ENCODE results near the gene CCDC30. TPM values are rescaled to one million over a fixed set of nuclear protein-coding genes. Genes with fewer than 3 reads are reported as not detected.

Gene CCDC30
- polyA plus RNA-seq, 1 donor (not counting 4 experiments of a cell fraction or from before 2014, with no cell fraction given), result 0.35 TPM

DNA sequence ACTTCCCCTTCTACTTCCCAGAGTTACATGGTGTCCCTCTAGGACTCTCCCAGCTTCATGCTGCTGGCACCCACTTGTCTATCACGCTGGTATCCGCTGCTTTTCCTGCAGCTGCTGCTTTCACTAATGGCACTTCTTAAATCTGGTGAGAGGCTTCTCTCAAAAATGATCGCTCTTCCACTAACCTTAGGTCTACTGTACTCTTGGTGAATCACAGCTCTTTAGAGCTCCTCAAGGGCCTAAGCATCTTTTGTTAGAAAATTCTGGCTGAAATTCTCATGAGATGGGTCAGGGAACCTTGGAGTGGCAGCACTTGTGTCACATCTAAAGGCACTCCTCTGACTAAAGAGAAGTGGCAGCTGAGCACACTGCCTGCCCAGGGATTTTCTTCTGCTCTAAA, 39.4 kb upstream of the CCDC30 start:
- Histone ChIP-seq H3K4me2 (ENCODE audit: control insufficient read depth, extremely low read depth, insufficient read depth, low read depth, low read length) (no peak overlapping the region), H3K79me2 (ENCODE audit: control insufficient read depth, insufficient read depth, low read length) (no peaks in the 10 kb centered on the region), H3K27me3 (ENCODE audit: control insufficient read depth, extremely low read depth, insufficient read depth, low read length) (peaks cover 21% of the 10 kb centered on the region), H3K9ac (ENCODE audit: control insufficient read depth, extremely low read depth, insufficient read depth, low read length) (no peak overlapping the region), H4K20me1 (ENCODE audit: control insufficient read depth, extremely low read depth, insufficient read depth, low read length) (no peaks in the 10 kb centered on the region), H3K4me1 (ENCODE audit: control insufficient read depth, extremely low read depth, insufficient read depth, low read length) (no peaks in the 10 kb centered on the region), H3K9me3 (ENCODE audit: control insufficient read depth, low read depth, low read length) (no peaks in the 10 kb centered on the region), H2AFZ (ENCODE audit: control insufficient read depth, low read length) (no peak overlapping the region), H3K36me3 (ENCODE audit: control insufficient read depth in 2 of 2, extremely low read depth in 1 of 2, insufficient read depth in 2 of 2, low read length in 2 of 2) (no peaks in the 10 kb centered on the region), H3K9me1 (ENCODE audit: control insufficient read depth, extremely low read depth, insufficient read depth, low read length) (no peaks in the 10 kb centered on the region), H3K27ac (ENCODE audit: control insufficient read depth, insufficient read depth, low read length) (no peak overlapping the region), H3K4me3 (ENCODE audit: control insufficient read depth in 2 of 3, extremely low read depth in 1 of 3, insufficient read depth in 2 of 3, low read depth in 1 of 3, low read length in 3 of 3) (no peak overlapping the region)
- no peak for FAIRE-seq
- no peak for DNase-seq (ENCODE audit: low read depth, low spot score)
- dilution Hi-C loops (cut with MboI; ENCODE audit: extremely low pct_ligation_motif_present, low sequenced_read_pairs), result no loop called here
- no peak for TF ChIP-seq EZH2 (IDR thresholded peaks at IDR 0.05; ENCODE audit: low read length)
- TF ChIP-seq, protein P1, sequence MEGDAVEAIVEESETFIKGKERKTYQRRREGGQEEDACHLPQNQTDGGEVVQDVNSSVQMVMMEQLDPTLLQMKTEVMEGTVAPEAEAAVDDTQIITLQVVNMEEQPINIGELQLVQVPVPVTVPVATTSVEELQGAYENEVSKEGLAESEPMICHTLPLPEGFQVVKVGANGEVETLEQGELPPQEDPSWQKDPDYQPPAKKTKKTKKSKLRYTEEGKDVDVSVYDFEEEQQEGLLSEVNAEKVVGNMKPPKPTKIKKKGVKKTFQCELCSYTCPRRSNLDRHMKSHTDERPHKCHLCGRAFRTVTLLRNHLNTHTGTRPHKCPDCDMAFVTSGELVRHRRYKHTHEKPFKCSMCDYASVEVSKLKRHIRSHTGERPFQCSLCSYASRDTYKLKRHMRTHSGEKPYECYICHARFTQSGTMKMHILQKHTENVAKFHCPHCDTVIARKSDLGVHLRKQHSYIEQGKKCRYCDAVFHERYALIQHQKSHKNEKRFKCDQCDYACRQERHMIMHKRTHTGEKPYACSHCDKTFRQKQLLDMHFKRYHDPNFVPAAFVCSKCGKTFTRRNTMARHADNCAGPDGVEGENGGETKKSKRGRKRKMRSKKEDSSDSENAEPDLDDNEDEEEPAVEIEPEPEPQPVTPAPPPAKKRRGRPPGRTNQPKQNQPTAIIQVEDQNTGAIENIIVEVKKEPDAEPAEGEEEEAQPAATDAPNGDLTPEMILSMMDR (optimal IDR thresholded peaks at IDR 0.05 in 1 of 3, IDR thresholded peaks at IDR 0.05 in 1 of 3, conservative IDR thresholded peaks at IDR 0.05 in 1 of 3; ENCODE audit: extremely low read depth in 1 of 3, insufficient read depth in 2 of 3, low read length in 3 of 3), result no peak

DNA sequence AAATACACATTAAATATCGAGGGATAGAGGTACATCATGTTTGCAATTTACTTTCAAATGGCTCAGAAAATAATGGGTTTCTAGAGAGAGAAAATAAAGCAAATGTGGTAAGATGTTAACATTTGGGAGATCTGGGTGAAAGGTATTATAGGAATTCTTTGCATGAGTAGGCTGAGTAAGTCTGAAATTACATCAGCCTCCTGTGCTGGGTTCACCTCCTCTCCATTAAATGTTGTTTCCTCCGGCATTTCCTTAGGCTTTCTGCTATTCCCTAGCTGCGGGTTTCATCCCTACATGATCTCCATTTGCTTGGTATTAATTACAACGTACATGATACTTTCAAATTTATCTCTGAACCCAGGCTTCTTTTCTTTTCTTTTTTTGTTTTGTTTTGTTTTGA, 38.9 kb upstream of the CCDC30 start:
- Histone ChIP-seq H3K4me3 (ENCODE audit: control insufficient read depth in 2 of 3, extremely low read depth in 1 of 3, insufficient read depth in 2 of 3, low read depth in 1 of 3, low read length in 3 of 3) (no peak overlapping the region), H3K9me3 (ENCODE audit: control insufficient read depth, low read depth, low read length) (no peaks in the 10 kb centered on the region), H3K27ac (ENCODE audit: control insufficient read depth, insufficient read depth, low read length) (no peak overlapping the region), H3K36me3 (ENCODE audit: control insufficient read depth in 2 of 2, extremely low read depth in 1 of 2, insufficient read depth in 2 of 2, low read length in 2 of 2) (no peaks in the 10 kb centered on the region), H3K27me3 (ENCODE audit: control insufficient read depth, extremely low read depth, insufficient read depth, low read length) (peaks cover 21% of the 10 kb centered on the region), H2AFZ (ENCODE audit: control insufficient read depth, low read length) (no peak overlapping the region), H3K4me1 (ENCODE audit: control insufficient read depth, extremely low read depth, insufficient read depth, low read length) (no peaks in the 10 kb centered on the region), H4K20me1 (ENCODE audit: control insufficient read depth, extremely low read depth, insufficient read depth, low read length) (no peaks in the 10 kb centered on the region), H3K9ac (ENCODE audit: control insufficient read depth, extremely low read depth, insufficient read depth, low read length) (no peak overlapping the region), H3K79me2 (ENCODE audit: control insufficient read depth, insufficient read depth, low read length) (no peaks in the 10 kb centered on the region), H3K9me1 (ENCODE audit: control insufficient read depth, extremely low read depth, insufficient read depth, low read length) (no peaks in the 10 kb centered on the region), H3K4me2 (ENCODE audit: control insufficient read depth, extremely low read depth, insufficient read depth, low read depth, low read length) (no peak overlapping the region)
- FAIRE-seq (no peak), DNase-seq (ENCODE audit: low read depth, low spot score) (no peak)
- TF ChIP-seq EZH2 (IDR thresholded peaks at IDR 0.05; ENCODE audit: low read length), result no peak
- TF ChIP-seq, protein P1 (optimal IDR thresholded peaks at IDR 0.05 in 1 of 3, IDR thresholded peaks at IDR 0.05 in 1 of 3, conservative IDR thresholded peaks at IDR 0.05 in 1 of 3; ENCODE audit: extremely low read depth in 1 of 3, insufficient read depth in 2 of 3, low read length in 3 of 3), result no peak
- dilution Hi-C loops (cut with MboI; ENCODE audit: extremely low pct_ligation_motif_present, low sequenced_read_pairs), result no loop called here

All from keratinocyte (primary cell).